HepG2 (cell line): Measurements from ENCODE around the gene TFE3. TPM values are rescaled to one million over a fixed set of nuclear protein-coding genes. Genes with fewer than 3 reads are reported as not detected.

Experiments
- ATAC-seq: fragments of 200-7000 bp; cut with Tn5 transposase; 3 replicates; pipeline ENCODE4 v1.9.1; 2020; ENCODE audit warnings: mild to moderate bottlenecking, moderate library complexity
- BruUV-seq: library from RNA; stranded (reverse); fragments of 400-500 nt; replicated peaks from 2 replicates; lab custom pipeline; 2021; lab: Mats Ljungman, UMichigan
- CTCF ChIA-PET: fragments of 300-600 bp; formaldehyde crosslinking; extraction: SDS; loops from one replicate; lab custom pipeline; 2021; ENCODE audit warnings: low total read pairs, inconsistent platforms, low intra/inter-chr PET ratio; lab: Yijun Ruan, JAX
- POLR2A ChIA-PET: fragments of 350-600 bp; sonication (Branson Sonifier 250); formaldehyde crosslinking; loops from one replicate; lab custom pipeline; 2020; ENCODE audit warnings: antibody characterized with exemption, inconsistent platforms; lab: Yijun Ruan, JAX
- DNase-seq: peaks from one replicate; pipeline ENCODE4 v3.0.0-alpha.2; 2015; ENCODE audit warnings: low spot score
- FAIRE-seq: peaks from 3 replicates; lab custom pipeline; 2011; peaks lifted over from hg19 to GRCh38; lab: Jason Lieb, UNC
- H2AFZ ChIP-seq: one replicate; pipeline ENCODE4 v1.6.1; 2011; ENCODE audit warnings: low read length, inconsistent platforms
- H3K27ac ChIP-seq: fragments of 300-600 bp; 3 replicates; pipeline ENCODE4 v1.8.0; 2011; ENCODE audit warnings: mixed run types, mild to moderate bottlenecking, mixed read lengths, low read length, inconsistent platforms; ENCODE audit not compliant: insufficient read depth; ENCODE audit errors: extremely low read length
- H3K27me3 ChIP-seq, 2 experiments: fragments of 200-600 bp in 1 of 2; 2 replicates in 1 of 2; 3 replicates in 1 of 2; pipeline versions ENCODE4 v1.6.0 to v1.8.0; 2011; ENCODE audit warnings: low read length in 2 of 2, mild to moderate bottlenecking in 2 of 2, moderate library complexity in 2 of 2, inconsistent platforms in 1 of 2; ENCODE audit not compliant: insufficient read depth in 2 of 2, control insufficient read depth in 1 of 2
- H3K36me3 ChIP-seq, 2 experiments: fragments of 200-600 bp in 1 of 2; replicated peaks in 1 of 2; 2 replicates in 1 of 2; 3 replicates in 1 of 2; pipeline versions ENCODE4 v1.5.1 to v1.8.0; 2011; ENCODE audit warnings: low read length in 2 of 2, inconsistent platforms in 1 of 2; ENCODE audit not compliant: insufficient read depth in 2 of 2, control insufficient read depth in 1 of 2
- H3K4me1 ChIP-seq: 2 replicates; pipeline ENCODE4 v1.5.1; 2012; ENCODE audit warnings: low read length, inconsistent platforms; ENCODE audit not compliant: insufficient read depth
- H3K4me2 ChIP-seq: 2 replicates; pipeline ENCODE4 v1.6.0; 2011; ENCODE audit warnings: low read depth, low read length, inconsistent platforms
- H3K4me3 ChIP-seq, 3 experiments: fragments of 200-600 bp in 1 of 3; sonication (generic), shearing (Covaris generic) in 1 of 3; replicated peaks in 1 of 3; 2 replicates each; pipeline ENCODE4 v1.5.1; 2011 to 2016; ENCODE audit warnings: low read length in 3 of 3, inconsistent platforms in 2 of 3, low read depth in 2 of 3, mild to moderate bottlenecking in 2 of 3, control low read depth in 1 of 3, mixed read lengths in 1 of 3; ENCODE audit not compliant: insufficient read depth in 1 of 3
- H3K79me2 ChIP-seq: one replicate; pipeline ENCODE4 v1.6.1; 2011; ENCODE audit warnings: low read length, inconsistent platforms; ENCODE audit not compliant: insufficient read depth
- H3K9ac ChIP-seq: 2 replicates; pipeline ENCODE4 v1.6.0; 2011; ENCODE audit warnings: mild to moderate bottlenecking, low read depth, low read length, inconsistent platforms; ENCODE audit not compliant: insufficient read depth
- H3K9me3 ChIP-seq: 2 replicates; pipeline ENCODE4 v1.5.1; 2012; ENCODE audit warnings: mild to moderate bottlenecking, low read length
- H4K20me1 ChIP-seq: 2 replicates; pipeline ENCODE4 v1.6.0; 2011; ENCODE audit warnings: inconsistent platforms, mild to moderate bottlenecking, low read length, moderate library complexity; ENCODE audit not compliant: insufficient read depth
- HHEX ChIP-seq: IDR thresholded peaks from 2 replicates; pipeline ENCODE4 v1.6.1; 2016; ENCODE audit warnings: control low read depth
- ZNF12 ChIP-seq: sonication (generic); formaldehyde crosslinking; IDR thresholded peaks from 2 replicates; pipeline ENCODE4 v1.5.0; 2020; ENCODE audit warnings: missing genetic modification reagents
- ZNF207 ChIP-seq: fragments of 450-650 bp; IDR thresholded peaks from 2 replicates; pipeline ENCODE4 v1.6.1; 2016; ENCODE audit warnings: antibody characterized with exemption, borderline replicate concordance
- WGBS: methylation state at CpG from one replicate; pipeline ENCODE4 v1.1.6; 2017; ENCODE audit warnings: low lambda C conversion rate; 5-methylcytosine and 5-hydroxymethylcytosine counted together
- in situ Hi-C: cut with HindIII; loops from 2 replicates; pipeline ENCODE4 v1.10.0; 2017; ENCODE audit warnings: low pct_unique_long_range_greater_than_20kb; ENCODE audit not compliant: extremely low pct_ligation_motif_present
- intact Hi-C: fragments of 100-400 bp; cut with micrococcal nuclease; formaldehyde crosslinking; loops from one replicate; pipeline ENCODE4 v1.10.0; 2022; ENCODE audit not compliant: unreplicated experiment
- polyA plus RNA-seq, 8 experiments: library from polyadenylated mRNA; depleted of rRNA in 3 of 8; stranded (reverse) in 7 of 8; unstranded in 1 of 8; fragments of >200 nt; fragmentation: Illumina TruSeq in 4 of 8; extraction: Trizol in 4 of 8; gene quantifications; 2 replicates each; pipeline versions ENCODE4 v1.2.1 to v1.2.3, GENCODE V29; 2011 to 2016; ENCODE audit warnings: low read depth in 4 of 8, missing spikeins in 1 of 8, mixed read lengths in 1 of 8; ENCODE audit not compliant: insufficient read depth in 1 of 8
- total RNA-seq, 5 experiments: library from RNA; depleted of rRNA; stranded (reverse); fragments of >200 nt; fragmentation: Illumina TruSeq; extraction: Trizol; gene quantifications; 2 replicates each; pipeline ENCODE4 v1.2.3, GENCODE V29; 2016; ENCODE audit warnings: low read depth in 1 of 5

The TFE3 gene
- total and polyA plus RNA-seq, 2 of the 13 experiments (the other 11 are each of a cell fraction or from before 2014, with no cell fraction given) = 8.3 to 12.3 TPM

GRCh38 chrX:48989483-48989882, 53.7 kb downstream of the TFE3 start:
- no peak for TF ChIP-seq HHEX (CRISPR knock-in tag)
- TF ChIP-seq ZNF12 (CRISPR knock-in tag) = no peak
- no peak overlapping the region for H3K9ac ChIP-seq
- in situ Hi-C loops (no loop called here), intact Hi-C loops (no loop called here)
- WGBS = 100% methylated on average over 4 of the region's 4 CpGs
- no peak overlapping the region for H2AFZ ChIP-seq
- H3K27me3 ChIP-seq = no peaks in the 10 kb centered on the region
- no peak for FAIRE-seq
- H4K20me1 ChIP-seq = no peaks in the 10 kb centered on the region
- no peaks in the 10 kb centered on the region for H3K4me1 ChIP-seq
- H3K27ac ChIP-seq = no peak overlapping the region
- ChIA-PET CTCF (no interaction called here), POLR2A (interaction anchor here (0.6 kb wide), 1 partner anchor 13 kb away, joined by 4 read pairs; the partner anchor contains the start of gene GRIPAP1)
- H3K36me3 ChIP-seq = peaks cover 2 to 18% of the 10 kb centered on the region in 2 experiments; a peak in 2 of 5 replicates
- no peaks in the 10 kb centered on the region for H3K9me3 ChIP-seq
- ATAC-seq = no peak
- H3K4me3 ChIP-seq = no peak overlapping the region
- no TSS peak for BruUV-seq
- H3K4me2 ChIP-seq = no peak overlapping the region
- DNase-seq = no peak
- no peaks in the 10 kb centered on the region for H3K79me2 ChIP-seq

GRCh38 chrX:48983896-48984295, 59.3 kb downstream of the TFE3 start:
- Histone ChIP-seq H3K4me1 (no peaks in the 10 kb centered on the region), H3K36me3 (peaks cover 13 to 26% of the 10 kb centered on the region in 2 experiments; a peak in 4 of 5 replicates), H3K4me2 (no peak overlapping the region), H3K27ac (no peak overlapping the region), H2AFZ (no peak overlapping the region), H3K9ac (no peak overlapping the region), H3K79me2 (no peaks in the 10 kb centered on the region), H3K9me3 (no peaks in the 10 kb centered on the region), H3K27me3 (no peaks in the 10 kb centered on the region), H4K20me1 (no peaks in the 10 kb centered on the region), H3K4me3 (no peak overlapping the region)
- intact Hi-C loops = no loop called here
- CTCF ChIA-PET = no interaction called here
- WGBS = 95% methylated on average over 3 of the region's 3 CpGs
- FAIRE-seq = no peak
- ATAC-seq = no peak
- POLR2A ChIA-PET = no interaction called here
- TF ChIP-seq ZNF207 = no peak
- in situ Hi-C loops = no loop called here
- no peak for DNase-seq
- no TSS peak for BruUV-seq
